Kidney (tissue), 14 donors: Measurements from ENCODE around the gene MAP1LC3B. TPM values are rescaled to one million over a fixed set of nuclear protein-coding genes. Genes with fewer than 3 reads are reported as not detected.

Source experiments
- DNase-seq, 5 donors: peaks; one replicate each; pipeline ENCODE4 v3.0.0-alpha.2; 2013 to 2020
- FAIRE-seq: peaks from 2 replicates; lab custom pipeline; 2012; peaks lifted over from hg19 to GRCh38; lab: Jason Lieb, UNC
- H3K27ac ChIP-seq, 2 donors: one replicate each; pipeline ENCODE4 v1.7.0; 2013; ENCODE audit warnings: low read depth in 2 of 2, low read length in 2 of 2, inconsistent platforms in 1 of 2
- H3K27me3 ChIP-seq: one replicate; pipeline ENCODE4 v1.7.1; 2013; ENCODE audit warnings: low read length, inconsistent platforms; ENCODE audit not compliant: control insufficient read depth, insufficient read depth
- H3K36me3 ChIP-seq, 3 donors: one replicate each; pipeline versions ENCODE4 v1.7.0 to v1.7.1; 2013; ENCODE audit warnings: low read length in 3 of 3, control low read depth in 1 of 3, inconsistent platforms in 1 of 3; ENCODE audit not compliant: insufficient read depth in 3 of 3, control insufficient read depth in 2 of 3
- H3K4me1 ChIP-seq, 3 donors: one replicate each; pipeline versions ENCODE4 v1.7.0 to v1.7.1; 2013; ENCODE audit warnings: low read length in 3 of 3, inconsistent platforms in 1 of 3, low read depth in 1 of 3; ENCODE audit not compliant: control insufficient read depth in 2 of 3, insufficient read depth in 2 of 3
- H3K4me3 ChIP-seq, 3 donors: one replicate each; pipeline versions ENCODE4 v1.7.0 to v1.8.1; 2013; ENCODE audit warnings: low read length in 3 of 3, control low read depth in 1 of 3, inconsistent platforms in 1 of 3
- H3K9ac ChIP-seq, 3 donors: one replicate each; pipeline versions ENCODE4 v1.7.0 to v1.7.1; 2013; ENCODE audit warnings: low read length in 3 of 3, control low read depth in 1 of 3, inconsistent platforms in 1 of 3
- H3K9me3 ChIP-seq, 3 donors: one replicate each; pipeline versions ENCODE4 v1.7.0 to v1.7.1; 2013; ENCODE audit warnings: low read length in 3 of 3, control low read depth in 1 of 3, inconsistent platforms in 1 of 3; ENCODE audit not compliant: control insufficient read depth in 2 of 3, insufficient read depth in 1 of 3
- intact Hi-C: fragments of 100-400 bp; cut with DNase I; formaldehyde crosslinking; loops from one replicate; pipeline ENCODE4 v1.11.1; 2022
- polyA plus RNA-seq: library from polyadenylated mRNA; stranded (reverse); fragments of 350-450 nt; fragmentation: Illumina TruSeq; extraction: RNeasy Lipid Tissue Mini Kit (QIAGEN cat#74804); gene quantifications from one replicate; pipeline ENCODE4 v1.2.3, GENCODE V29; 2014; ENCODE audit warnings: low read depth, low replicate concordance; ENCODE audit not compliant: insufficient read depth
- total RNA-seq: library from RNA; stranded (reverse); fragmentation: NEBNext Ultra II Directional; extraction: Animal tissue kit (Norgen Biotek cat#: 25700); gene quantifications from one replicate; pipeline ENCODE4 v1.2.1, GENCODE V29; 2021
- TF ChIP-seq, protein P1 (sequence below): IDR thresholded peaks from 3 replicates; pipeline ENCODE4 v1.5.1; 2012; ENCODE audit warnings: mild to moderate bottlenecking, moderate library complexity, borderline replicate concordance; ENCODE audit not compliant: insufficient read depth; ENCODE audit errors: extremely low read depth
- donor health status: control.
- donor health status: control.
- donor health status: control.
- donor health status: control.
- donor health status: control.
- donor health status: DM: yes; HTN: yes; CAD: no.
- donor health status: Normal renal cell carcinoma (clear cell type).

Gene MAP1LC3B
- total and polyA plus RNA-seq, 2 donors from 2014 or later, result 57.1 to 70.3 TPM

DNA sequence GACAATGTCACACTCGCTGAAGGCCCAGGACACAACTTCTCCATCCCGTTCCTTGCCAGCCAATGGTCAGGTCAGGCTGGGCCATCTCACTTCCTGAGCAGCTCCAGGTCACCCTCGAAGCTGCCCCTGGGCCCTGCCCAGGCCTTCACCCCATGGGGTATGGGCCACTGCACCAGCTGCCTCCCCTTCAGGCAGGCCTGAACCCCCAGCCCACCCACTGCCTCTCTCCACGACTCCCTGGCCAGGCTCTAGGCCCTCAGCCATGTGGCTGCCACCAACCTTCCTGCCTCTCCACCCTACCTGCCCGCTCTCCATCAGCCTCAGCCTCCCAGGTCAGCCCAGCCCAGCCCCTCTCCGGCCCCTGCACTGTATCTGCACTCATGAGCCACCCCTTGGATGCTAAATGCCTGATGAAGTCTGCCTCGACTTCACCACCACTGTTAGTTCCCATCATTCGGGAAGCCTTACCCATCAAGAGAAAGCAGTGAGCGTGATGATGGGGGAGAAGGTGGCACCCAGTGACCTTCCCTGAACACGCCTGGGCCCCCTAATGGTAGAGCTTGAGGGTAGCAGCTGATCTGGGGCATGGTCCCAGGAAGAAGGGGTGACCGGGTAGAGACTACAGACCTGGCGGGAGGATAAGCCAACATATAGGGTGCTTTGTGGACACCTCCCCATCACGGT is 44.1 kb upstream of the MAP1LC3B start:
- FAIRE-seq, result no peak
- Histone ChIP-seq H3K9ac (no peak overlapping the region), H3K9me3 (no peaks in the 10 kb centered on the region), H3K36me3 (peaks cover 0 to 5% (median 2%) of the 10 kb centered on the region in 3 donors), H3K4me1 (no peaks in the 10 kb centered on the region), H3K4me3 (no peak overlapping the region), H3K27ac (no peak overlapping the region), H3K27me3 (no peaks in the 10 kb centered on the region)
- TF ChIP-seq, protein P1, sequence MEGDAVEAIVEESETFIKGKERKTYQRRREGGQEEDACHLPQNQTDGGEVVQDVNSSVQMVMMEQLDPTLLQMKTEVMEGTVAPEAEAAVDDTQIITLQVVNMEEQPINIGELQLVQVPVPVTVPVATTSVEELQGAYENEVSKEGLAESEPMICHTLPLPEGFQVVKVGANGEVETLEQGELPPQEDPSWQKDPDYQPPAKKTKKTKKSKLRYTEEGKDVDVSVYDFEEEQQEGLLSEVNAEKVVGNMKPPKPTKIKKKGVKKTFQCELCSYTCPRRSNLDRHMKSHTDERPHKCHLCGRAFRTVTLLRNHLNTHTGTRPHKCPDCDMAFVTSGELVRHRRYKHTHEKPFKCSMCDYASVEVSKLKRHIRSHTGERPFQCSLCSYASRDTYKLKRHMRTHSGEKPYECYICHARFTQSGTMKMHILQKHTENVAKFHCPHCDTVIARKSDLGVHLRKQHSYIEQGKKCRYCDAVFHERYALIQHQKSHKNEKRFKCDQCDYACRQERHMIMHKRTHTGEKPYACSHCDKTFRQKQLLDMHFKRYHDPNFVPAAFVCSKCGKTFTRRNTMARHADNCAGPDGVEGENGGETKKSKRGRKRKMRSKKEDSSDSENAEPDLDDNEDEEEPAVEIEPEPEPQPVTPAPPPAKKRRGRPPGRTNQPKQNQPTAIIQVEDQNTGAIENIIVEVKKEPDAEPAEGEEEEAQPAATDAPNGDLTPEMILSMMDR, result no peak
- DNase-seq, result no peak
- intact Hi-C loops, result no loop called here

GRCh38 chr16:87348616-87349157 is 43.4 kb upstream of the MAP1LC3B start:
- TF ChIP-seq, protein P1, result no peak
- no peaks in the 10 kb centered on the region for H3K4me1 ChIP-seq
- H3K9me3 ChIP-seq, result no peaks in the 10 kb centered on the region
- no peak for FAIRE-seq
- no peak for DNase-seq
- intact Hi-C loops, result no loop called here
- H3K4me3 ChIP-seq, result no peak overlapping the region
- H3K9ac ChIP-seq, result no peak overlapping the region
- H3K36me3 ChIP-seq, result peaks cover 0 to 2% (median 0%) of the 10 kb centered on the region in 3 donors
- no peaks in the 10 kb centered on the region for H3K27me3 ChIP-seq
- no peak overlapping the region for H3K27ac ChIP-seq

- no peaks in the 10 kb centered on the region for H3K4me1 ChIP-seq
- FAIRE-seq (no peak), DNase-seq (peak in 2 of 5 donors; percentile 36 to 50)
- H3K9ac ChIP-seq, result no peak overlapping the region
- no peaks in the 10 kb centered on the region for H3K27me3 ChIP-seq
- peaks cover 0 to 2% (median 0%) of the 10 kb centered on the region in 3 donors for H3K36me3 ChIP-seq
- H3K4me3 ChIP-seq, result no peak overlapping the region
- H3K9me3 ChIP-seq, result no peaks in the 10 kb centered on the region
- intact Hi-C loops, result no loop called here
- TF ChIP-seq, protein P1, result no peak
- H3K27ac ChIP-seq, result no peak overlapping the region
Observed at GRCh38 chr16:87350031-87350430, 42.1 kb upstream of the MAP1LC3B start.
